HG02588 (cell line): Measurements from ENCODE around the gene CCDC6.
"Not testable (repeated sequence)": the region's sequence is repeated elsewhere in the genome, so short reads cannot be mapped to it uniquely, and the experiment has no call there.

ENCODE experiments used
- ATAC-seq: cut with Tn5 transposase; IDR thresholded peaks from one replicate; pipeline ENCODE4 v1.9.1; 2021; ENCODE audit warnings: mild to moderate bottlenecking, moderate library complexity; ENCODE audit not compliant: unreplicated experiment

CCDC6 gene

GRCh38 chr10:59881640-59882039 is 24.7 kb downstream of the CCDC6 start:
- no peak for ATAC-seq

- ATAC-seq: peak; percentile 69
These were observed 25.3 kb downstream of the CCDC6 start for GRCh38 chr10:59880971-59881510.

GRCh38 chr10:59880019-59880717 is 26.2 kb downstream of the CCDC6 start:
- ATAC-seq: no peak

- ATAC-seq: peak; percentile 41
These were observed 26.9 kb downstream of the CCDC6 start for GRCh38 chr10:59879363-59879913.

- ATAC-seq: no peak
These were observed 27.4 kb downstream of the CCDC6 start for GRCh38 chr10:59878915-59879314.

- ATAC-seq: no peak
These were observed 28.1 kb downstream of the CCDC6 start for GRCh38 chr10:59878289-59878688.

- no peak for ATAC-seq
These were observed 29.1 kb downstream of the CCDC6 start for GRCh38 chr10:59877191-59877671.

- no peak for ATAC-seq
These were observed 29.7 kb downstream of the CCDC6 start for GRCh38 chr10:59876695-59877094.

- not testable (repeated sequence) for ATAC-seq
These were observed 30.1 kb downstream of the CCDC6 start for GRCh38 chr10:59876208-59876607.

- peak; percentile 75 for ATAC-seq
These were observed 32.5 kb downstream of the CCDC6 start for GRCh38 chr10:59873896-59874295.

GRCh38 chr10:59872892-59873463 is 33.4 kb downstream of the CCDC6 start:
- no peak for ATAC-seq

- no peak for ATAC-seq
These were observed 36.2 kb downstream of the CCDC6 start for GRCh38 chr10:59870152-59870551.

GRCh38 chr10:59869594-59869940 is 36.8 kb downstream of the CCDC6 start:
- ATAC-seq: no peak

GRCh38 chr10:59868696-59869593 is 37.4 kb downstream of the CCDC6 start:
- ATAC-seq: no peak

GRCh38 chr10:59867590-59867989 is 38.8 kb downstream of the CCDC6 start:
- ATAC-seq: no peak

GRCh38 chr10:59865101-59865500 is 41.3 kb downstream of the CCDC6 start:
- ATAC-seq: peak; percentile 80

GRCh38 chr10:59864141-59864962 is 42.0 kb downstream of the CCDC6 start:
- no peak for ATAC-seq

- no peak for ATAC-seq
These were observed 46.8 kb downstream of the CCDC6 start for GRCh38 chr10:59859570-59859969.

GRCh38 chr10:59857921-59858320 is 48.4 kb downstream of the CCDC6 start:
- no peak for ATAC-seq

GRCh38 chr10:59857049-59857448 is 49.3 kb downstream of the CCDC6 start:
- ATAC-seq: no peak
